ENCODE measurements around the gene GRM2.

The GRM2 gene

DNA sequence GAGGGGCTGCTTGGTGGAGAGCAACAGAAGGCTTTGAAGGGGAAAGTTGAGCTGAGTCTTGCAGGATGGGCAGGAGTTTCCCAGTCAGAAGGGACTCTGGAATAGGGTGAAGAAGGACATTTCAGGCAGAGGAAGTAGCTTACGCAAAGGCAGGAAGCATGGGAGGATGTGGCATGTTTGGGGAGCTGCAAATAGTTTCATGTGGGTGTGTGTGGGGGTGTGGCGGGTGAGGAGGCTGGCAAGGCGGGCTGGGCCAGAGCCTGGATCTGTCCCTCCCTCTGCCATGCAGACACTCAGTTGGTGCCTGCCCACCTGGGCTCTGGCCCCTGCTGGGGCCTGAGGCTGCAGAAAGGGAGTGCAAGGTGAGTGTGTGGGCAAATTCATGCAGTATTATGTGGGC lies 25.4 kb upstream of the GRM2 start:
- no peak for FAIRE-seq

DNA sequence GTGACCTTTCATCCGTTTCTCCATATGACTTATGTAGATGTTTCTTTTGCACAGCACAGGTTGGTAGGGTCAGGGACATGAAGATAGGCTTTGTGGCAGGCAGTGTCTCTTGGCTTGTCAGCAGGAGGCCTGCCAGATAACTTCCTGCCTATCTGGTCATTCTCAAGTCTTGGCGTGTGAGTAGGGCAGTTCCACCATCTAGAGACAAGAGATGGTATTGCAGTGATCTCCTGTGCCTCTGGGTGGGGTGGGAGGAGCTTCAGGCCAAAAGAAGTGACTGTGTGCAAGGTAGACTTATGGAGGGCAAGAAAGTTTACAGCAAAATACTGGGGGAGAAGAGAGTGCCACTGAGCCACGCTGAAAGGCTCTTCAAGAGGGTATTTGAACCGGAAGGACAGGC lies 24.8 kb upstream of the GRM2 start:
- peak; percentile 96 for FAIRE-seq
- DNase-seq (ENCODE audit: insufficient read length), result peak; percentile 83
- TF ChIP-seq POLR2AphosphoS5 (IDR thresholded peaks at IDR 0.05; ENCODE audit: low read depth, low read length) (no peak), POLR2A (IDR thresholded peaks at IDR 0.05; ENCODE audit: low read depth, low read length) (no peak), TAF1 (IDR thresholded peaks at IDR 0.05; ENCODE audit: borderline replicate concordance, low read depth, low read length) (no peak)

More for the DNA sequence above, 25.4 kb upstream of the GRM2 start:
- no peak for DNase-seq (ENCODE audit: insufficient read length)
- no peak for TF ChIP-seq POLR2A (IDR thresholded peaks at IDR 0.05; ENCODE audit: low read depth, low read length)
- no peak for TF ChIP-seq TAF1 (IDR thresholded peaks at IDR 0.05; ENCODE audit: borderline replicate concordance, low read depth, low read length)
- no peak for TF ChIP-seq POLR2AphosphoS5 (IDR thresholded peaks at IDR 0.05; ENCODE audit: low read depth, low read length)

DNA sequence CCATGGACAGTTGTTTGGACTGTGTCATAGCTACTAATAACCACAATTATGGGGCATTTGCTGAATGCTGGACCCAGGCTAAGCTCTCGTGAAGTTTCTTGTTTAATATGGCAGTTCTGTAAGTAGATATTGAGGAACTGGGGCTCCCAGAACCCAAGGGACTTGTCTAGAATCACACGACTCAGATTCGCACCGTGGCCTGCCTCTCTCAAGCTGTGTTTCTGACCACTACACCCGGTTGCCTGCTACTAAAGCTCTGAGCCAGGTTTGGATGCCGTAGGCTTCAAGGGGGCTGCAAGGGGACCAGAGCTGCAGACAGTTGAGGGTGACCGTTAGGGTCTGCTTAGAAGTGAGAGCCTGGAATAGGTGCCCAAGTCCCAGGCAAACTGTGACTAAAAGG lies 24.3 kb upstream of the GRM2 start:
- FAIRE-seq, result no peak
- TF ChIP-seq POLR2A (IDR thresholded peaks at IDR 0.05; ENCODE audit: low read depth, low read length) (no peak), TAF1 (IDR thresholded peaks at IDR 0.05; ENCODE audit: borderline replicate concordance, low read depth, low read length) (no peak), POLR2AphosphoS5 (IDR thresholded peaks at IDR 0.05; ENCODE audit: low read depth, low read length) (no peak)
- DNase-seq (ENCODE audit: insufficient read length), result no peak

DNA sequence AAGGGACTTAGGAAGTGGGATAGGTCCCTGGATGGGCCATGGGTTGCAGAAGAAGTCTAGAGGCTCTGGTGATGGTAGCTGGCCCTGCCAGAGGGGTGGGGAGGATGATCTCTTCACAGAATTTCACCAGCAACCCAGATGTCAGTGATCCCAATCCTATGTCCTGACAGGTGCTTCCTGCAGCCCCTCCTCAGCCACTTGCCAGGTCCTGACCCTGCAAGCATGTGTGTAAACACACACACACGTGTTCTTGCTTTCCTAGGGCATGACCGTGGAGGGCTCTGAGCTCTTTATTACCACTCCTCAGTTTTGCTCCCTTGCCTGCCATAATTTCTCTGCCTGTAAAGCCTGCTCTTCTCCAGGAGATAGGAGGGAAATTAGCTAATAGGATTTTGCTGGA lies 23.3 kb upstream of the GRM2 start:
- DNase-seq (ENCODE audit: insufficient read length) (no peak), FAIRE-seq (no peak)
- no peak for TF ChIP-seq POLR2AphosphoS5 (IDR thresholded peaks at IDR 0.05; ENCODE audit: low read depth, low read length)
- TF ChIP-seq TAF1 (IDR thresholded peaks at IDR 0.05; ENCODE audit: borderline replicate concordance, low read depth, low read length), result no peak
- TF ChIP-seq POLR2A (IDR thresholded peaks at IDR 0.05; ENCODE audit: low read depth, low read length), result no peak

DNA sequence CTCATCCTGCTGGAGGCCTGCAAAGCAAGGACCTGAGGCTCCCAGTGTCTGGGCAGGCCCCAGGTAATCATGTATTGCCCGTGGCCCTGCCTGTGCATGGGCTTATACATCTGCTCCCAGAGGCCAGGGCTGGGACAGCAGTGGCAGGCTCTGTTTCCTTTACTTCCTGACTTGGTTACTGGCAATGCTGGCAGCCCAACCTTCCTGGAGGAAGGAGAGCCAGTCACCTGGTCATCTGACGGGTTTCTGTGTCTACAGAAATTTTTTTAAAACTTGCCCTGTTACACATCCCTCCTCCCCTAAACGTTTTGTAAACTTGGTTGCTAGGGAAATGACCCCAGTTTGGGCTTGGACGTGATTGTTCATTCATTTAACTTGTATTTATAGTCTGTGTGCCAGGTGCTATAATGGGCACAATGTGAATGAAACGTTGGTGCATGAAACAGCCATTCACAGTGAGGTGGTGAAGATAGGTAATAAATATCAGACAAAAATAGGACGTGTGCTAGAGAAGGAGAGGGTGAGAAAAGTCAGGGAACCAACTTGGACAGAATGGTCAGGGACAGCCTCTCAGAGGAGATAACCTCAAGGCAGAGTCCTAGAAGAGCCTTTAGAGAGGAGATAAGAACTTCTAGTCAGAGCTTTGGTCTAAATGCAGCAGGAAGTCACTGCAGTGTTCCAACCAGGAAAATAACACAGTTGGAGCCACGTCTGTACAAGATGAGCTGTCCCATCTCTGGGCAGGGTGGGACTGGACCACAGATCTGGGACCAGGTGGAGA lies 21.7 kb upstream of the GRM2 start:
- DNase-seq (ENCODE audit: insufficient read length) (no peak), FAIRE-seq (no peak)
- TF ChIP-seq TAF1 (IDR thresholded peaks at IDR 0.05; ENCODE audit: borderline replicate concordance, low read depth, low read length) (no peak), POLR2AphosphoS5 (IDR thresholded peaks at IDR 0.05; ENCODE audit: low read depth, low read length) (no peak), POLR2A (IDR thresholded peaks at IDR 0.05; ENCODE audit: low read depth, low read length) (no peak)

DNA sequence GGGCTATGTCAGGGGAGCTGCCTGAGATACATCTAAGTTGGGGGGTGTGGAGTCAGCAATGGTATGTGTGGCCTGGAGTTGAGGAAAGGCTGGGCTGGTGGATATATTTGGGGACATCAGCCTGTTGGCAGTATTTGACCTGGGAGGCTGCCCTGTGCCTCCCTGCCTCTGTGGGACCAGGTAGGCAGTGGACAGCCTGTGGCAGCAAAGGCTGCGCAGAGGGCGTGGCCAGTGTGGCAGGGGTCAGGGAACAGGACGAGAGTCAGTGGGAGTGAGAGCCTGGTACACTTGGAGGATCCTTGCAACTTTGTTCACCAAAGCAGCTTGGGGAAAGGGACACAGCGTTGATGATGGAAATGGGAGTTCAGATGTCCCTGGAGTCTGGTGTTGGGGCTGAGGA lies 20.8 kb upstream of the GRM2 start:
- TF ChIP-seq TAF1 (IDR thresholded peaks at IDR 0.05; ENCODE audit: borderline replicate concordance, low read depth, low read length) (no peak), POLR2AphosphoS5 (IDR thresholded peaks at IDR 0.05; ENCODE audit: low read depth, low read length) (no peak), POLR2A (IDR thresholded peaks at IDR 0.05; ENCODE audit: low read depth, low read length) (no peak)
- FAIRE-seq (no peak), DNase-seq (ENCODE audit: insufficient read length) (no peak)

DNA sequence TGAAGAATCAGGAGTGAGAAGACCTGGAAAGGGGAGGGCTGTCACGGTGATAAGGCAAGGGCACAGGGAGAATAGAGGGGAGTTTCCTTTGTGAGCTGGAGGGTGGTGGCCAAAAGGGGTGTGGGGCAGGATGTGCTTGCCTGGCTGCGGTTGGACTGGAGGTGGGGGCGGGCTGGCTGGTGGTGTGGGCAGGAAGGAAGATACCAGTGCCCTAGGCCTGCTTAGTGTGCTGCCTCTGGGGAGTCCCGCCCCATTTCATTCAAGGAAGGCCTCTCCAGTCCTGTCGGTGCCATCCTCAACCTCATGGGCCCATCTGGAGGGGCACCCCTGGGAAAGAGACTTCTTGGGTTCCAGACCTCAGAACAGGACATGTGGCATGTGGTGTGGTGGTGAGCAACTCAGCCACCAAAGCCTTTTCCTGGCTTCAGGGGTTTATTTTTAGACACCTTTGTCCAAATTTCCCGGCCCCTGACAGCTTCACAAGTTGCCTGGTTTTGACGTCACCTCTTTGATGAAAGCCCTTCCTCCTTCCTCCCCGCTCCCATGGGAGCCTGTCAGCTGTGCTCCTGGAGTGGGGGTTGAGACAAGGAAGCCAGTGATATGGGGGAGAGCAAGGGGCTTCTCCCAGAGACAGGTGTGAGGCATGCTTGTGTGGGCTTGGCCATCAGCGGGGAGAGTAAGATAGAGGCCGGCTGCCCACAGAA lies 20.2 kb upstream of the GRM2 start:
- DNase-seq (ENCODE audit: insufficient read length), result peak; percentile 59
- TF ChIP-seq POLR2A (IDR thresholded peaks at IDR 0.05; ENCODE audit: low read depth, low read length) (no peak), POLR2AphosphoS5 (IDR thresholded peaks at IDR 0.05; ENCODE audit: low read depth, low read length) (no peak), TAF1 (IDR thresholded peaks at IDR 0.05; ENCODE audit: borderline replicate concordance, low read depth, low read length) (no peak)
- FAIRE-seq, result peak; percentile 94

DNA sequence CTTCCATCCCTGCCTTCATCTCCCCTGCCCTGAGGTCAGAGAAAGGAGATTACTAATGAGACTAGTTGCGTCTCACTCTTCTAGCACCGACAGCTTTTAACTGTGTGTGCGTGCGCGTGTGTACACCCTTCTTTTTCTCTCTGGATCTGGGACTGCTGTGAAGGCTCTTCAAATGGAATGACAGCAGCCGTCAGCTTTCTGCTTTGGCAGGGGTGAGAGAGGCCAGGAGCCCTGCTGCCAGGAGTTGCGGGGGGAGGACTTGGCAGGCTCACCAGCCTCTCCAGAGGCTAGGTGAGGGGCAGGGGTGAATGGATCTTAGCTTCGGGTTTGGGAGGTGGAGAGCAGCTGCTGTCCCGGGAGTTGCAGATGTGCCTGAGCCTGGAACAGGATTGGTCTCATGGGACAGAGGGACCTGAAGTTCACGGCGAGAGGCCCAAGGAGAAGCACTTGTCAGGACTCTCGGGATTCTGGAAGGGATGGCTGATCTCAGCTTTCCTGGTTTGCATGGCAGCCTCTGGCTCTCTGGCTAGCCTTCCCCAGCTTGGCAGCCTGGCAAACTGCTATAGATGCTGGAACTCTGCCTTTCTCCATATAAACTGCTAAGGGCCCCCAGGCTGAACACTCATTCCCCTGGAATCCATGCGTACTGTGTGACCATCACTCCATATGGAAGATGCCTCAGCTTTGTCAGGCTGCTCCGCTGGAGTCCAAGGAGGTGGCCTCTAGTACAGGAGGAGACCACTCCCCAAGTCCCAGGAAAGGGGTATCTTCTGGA lies 19.2 kb upstream of the GRM2 start:
- no peak for FAIRE-seq
- DNase-seq (ENCODE audit: insufficient read length), result no peak
- TF ChIP-seq POLR2A (IDR thresholded peaks at IDR 0.05; ENCODE audit: low read depth, low read length), result no peak

DNA sequence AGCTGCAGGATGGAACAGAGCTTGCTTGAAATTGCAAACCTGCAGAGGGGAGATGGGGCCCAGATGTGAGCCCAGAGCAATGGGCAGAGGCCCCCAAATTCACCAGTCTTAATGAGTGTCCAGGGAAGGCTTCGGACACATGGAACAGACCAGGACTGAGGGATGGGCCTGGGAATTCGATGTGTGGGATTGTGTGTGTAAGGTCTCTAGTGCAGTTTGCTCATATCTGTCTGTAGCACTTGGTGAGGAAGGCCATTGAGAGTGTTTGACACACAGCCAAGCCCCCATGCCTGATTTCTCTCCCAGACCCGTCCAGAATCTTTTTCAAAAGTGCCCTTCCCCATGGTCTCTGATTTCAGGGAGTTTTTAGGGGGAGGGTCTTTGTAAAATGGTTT lies 18.7 kb upstream of the GRM2 start:
- TF ChIP-seq POLR2A (IDR thresholded peaks at IDR 0.05; ENCODE audit: low read depth, low read length) (no peak), TAF1 (IDR thresholded peaks at IDR 0.05; ENCODE audit: borderline replicate concordance, low read depth, low read length) (no peak), POLR2AphosphoS5 (IDR thresholded peaks at IDR 0.05; ENCODE audit: low read depth, low read length) (no peak)
- DNase-seq (ENCODE audit: insufficient read length) (no peak), FAIRE-seq (no peak)

DNA sequence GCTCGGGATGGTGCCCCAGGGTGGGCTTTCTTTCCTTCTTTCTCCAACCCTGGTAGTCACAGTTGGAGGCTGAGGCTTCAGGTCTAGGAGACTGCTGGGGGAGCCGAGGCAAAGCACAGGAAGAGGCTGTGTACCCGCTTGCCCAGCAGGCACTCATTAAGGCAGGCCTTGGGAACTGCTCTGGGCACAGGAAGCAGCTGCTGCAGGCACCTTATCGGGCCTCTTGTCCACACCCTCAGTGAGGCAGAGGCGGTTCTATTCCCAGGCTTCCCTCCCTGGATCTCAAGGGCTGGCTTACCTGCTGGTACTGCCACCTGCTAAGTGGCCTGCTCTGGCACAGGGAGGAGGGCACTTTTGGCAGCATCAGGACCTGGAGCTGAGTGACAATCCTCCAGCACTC lies 15.8 kb upstream of the GRM2 start:
- DNase-seq (ENCODE audit: insufficient read length) (no peak), FAIRE-seq (no peak)
- TF ChIP-seq POLR2AphosphoS5 (IDR thresholded peaks at IDR 0.05; ENCODE audit: low read depth, low read length) (no peak), TAF1 (IDR thresholded peaks at IDR 0.05; ENCODE audit: borderline replicate concordance, low read depth, low read length) (no peak), POLR2A (IDR thresholded peaks at IDR 0.05; ENCODE audit: low read depth, low read length) (no peak)

DNA sequence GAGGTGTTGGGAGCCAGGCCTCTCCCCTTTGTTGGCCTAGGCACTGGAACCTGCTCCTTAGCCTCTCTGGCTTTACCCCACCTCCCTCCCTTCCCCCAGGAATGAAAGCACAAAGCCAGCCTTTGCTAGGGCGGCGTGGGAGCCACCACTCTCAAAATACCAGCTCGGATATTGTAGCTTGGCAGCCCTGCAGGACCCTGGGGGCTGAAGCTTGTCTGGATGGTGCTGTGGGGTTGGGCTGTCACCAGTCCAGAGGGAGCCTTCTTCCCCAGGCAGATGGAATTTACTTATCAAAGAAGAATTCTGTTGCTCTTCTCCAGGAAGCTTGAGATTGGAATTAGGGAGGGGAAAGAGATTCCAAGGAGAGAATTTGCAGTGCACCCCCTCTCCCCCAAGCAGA lies 14.9 kb upstream of the GRM2 start:
- DNase-seq (ENCODE audit: insufficient read length), result no peak
- TF ChIP-seq POLR2AphosphoS5 (IDR thresholded peaks at IDR 0.05; ENCODE audit: low read depth, low read length), result no peak
- FAIRE-seq, result no peak

DNA sequence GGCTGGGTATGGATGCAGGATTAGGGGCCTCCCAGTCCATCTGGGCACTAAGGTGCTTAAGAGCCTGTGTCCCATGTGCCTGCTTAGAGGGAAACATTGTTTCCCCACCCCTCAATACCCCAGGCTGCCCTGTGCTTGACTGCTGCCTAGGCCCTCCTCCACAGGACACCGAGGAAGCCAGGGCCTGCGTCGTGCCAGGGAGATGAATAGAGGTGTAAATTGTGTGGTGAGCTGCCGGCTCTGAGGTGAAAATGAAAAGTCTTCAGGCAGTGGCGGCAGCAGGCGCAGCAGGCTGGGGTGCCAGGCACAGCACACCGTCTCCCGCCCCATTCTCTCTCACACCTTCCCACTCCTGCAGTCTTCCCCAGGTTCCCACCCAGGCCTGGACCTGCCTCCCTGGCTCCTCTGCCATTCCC lies 13.9 kb upstream of the GRM2 start:
- FAIRE-seq (no peak), DNase-seq (ENCODE audit: insufficient read length) (no peak)
- TF ChIP-seq POLR2AphosphoS5 (IDR thresholded peaks at IDR 0.05; ENCODE audit: low read depth, low read length) (no peak), TAF1 (IDR thresholded peaks at IDR 0.05; ENCODE audit: borderline replicate concordance, low read depth, low read length) (no peak), POLR2A (IDR thresholded peaks at IDR 0.05; ENCODE audit: low read depth, low read length) (no peak)

Measured in GM12892 (cell line).